Mammary epithelial cell (primary cell): ENCODE results near the gene EFCAB8.

ENCODE experiments used
- CTCF ChIP-seq, 2 donors: IDR thresholded peaks in 1 of 2; conservative IDR thresholded peaks in 1 of 2; 2 replicates each; pipeline ENCODE4 v1.5.1; 2011 to 2012; ENCODE audit warnings: inconsistent platforms in 2 of 2, low read length in 2 of 2, mild to moderate bottlenecking in 2 of 2, control low read depth in 1 of 2, low read depth in 1 of 2; ENCODE audit not compliant: insufficient read depth in 1 of 2; ENCODE audit errors: extremely low read depth in 1 of 2
- EZH2 ChIP-seq: IDR thresholded peaks from 2 replicates; pipeline ENCODE4 v1.6.1; 2012; ENCODE audit warnings: low read length, inconsistent platforms, borderline replicate concordance

DNA sequence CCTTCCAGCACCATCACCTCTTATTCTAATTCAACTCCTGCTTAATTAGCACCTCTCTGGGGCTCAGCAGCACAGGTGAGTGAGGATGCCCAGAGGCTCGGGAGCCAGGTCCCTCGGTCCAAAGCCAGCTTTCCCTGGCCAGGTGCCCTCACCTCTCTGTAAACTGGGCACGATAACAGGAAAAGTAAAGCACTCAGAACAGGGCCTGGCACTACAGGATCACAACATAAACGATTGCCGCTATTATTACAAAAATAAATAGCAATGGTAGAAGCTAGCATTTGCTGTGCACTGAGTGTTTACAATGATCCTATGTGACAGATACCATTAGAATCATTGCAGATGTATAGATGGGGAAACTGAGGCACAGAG, 151.4 kb downstream of the EFCAB8 start:
- TF ChIP-seq CTCF (conservative IDR thresholded peaks at IDR 0.05 in 1 of 2, IDR thresholded peaks at IDR 0.05 in 1 of 2; ENCODE audit: extremely low read depth in 1 of 2, insufficient read depth in 1 of 2, low read depth in 1 of 2, low read length in 2 of 2) (no peak), EZH2 (no peak)
